ENCODE results near the gene FADS1.

FADS1 gene

GRCh38 chr11:61862714-61863547 lies 46.1 kb upstream of the FADS1 start:
- TF ChIP-seq CTCF (IDR thresholded peaks at IDR 0.05): no peak
- H3K36me3 ChIP-seq: no peaks in the 10 kb centered on the region

DNA sequence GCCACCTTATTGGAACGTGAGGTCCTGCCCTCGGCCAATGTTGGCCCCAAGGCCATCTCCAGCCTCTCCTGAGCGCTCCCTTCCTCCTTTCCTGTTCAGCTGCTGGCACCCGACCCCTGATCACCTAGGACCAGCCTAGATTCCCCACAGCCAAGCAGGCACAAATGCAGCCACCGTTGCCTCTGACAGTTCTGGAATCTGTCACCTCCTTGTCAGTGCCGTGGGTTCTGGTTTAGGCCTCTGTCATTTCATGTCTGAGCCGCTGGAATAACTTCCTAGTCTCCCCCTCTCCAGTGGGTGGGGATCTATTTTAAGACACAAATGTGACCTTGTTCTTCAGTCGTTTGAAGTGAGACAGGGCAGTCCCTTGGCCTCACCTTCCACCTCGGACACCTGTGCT lies 44.8 kb upstream of the FADS1 start:
- Histone ChIP-seq H3K4me1 (ENCODE audit: control insufficient read depth in 1 of 2, insufficient read depth in 1 of 2, low read depth in 1 of 2, low read length in 1 of 2) (no peaks in the 10 kb centered on the region), H3K27ac (no peak overlapping the region), H3K4me3 (ENCODE audit: low read depth in 1 of 2, low read length in 1 of 2) (no peak overlapping the region), H3K9me3 (no peaks in the 10 kb centered on the region), H3K36me3 (no peaks in the 10 kb centered on the region), H3K27me3 (no peaks in the 10 kb centered on the region)
- no peak for TF ChIP-seq CTCF (IDR thresholded peaks at IDR 0.05)

More at GRCh38 chr11:61862714-61863547, 46.1 kb upstream of the FADS1 start:
- Histone ChIP-seq H3K4me3 (ENCODE audit: low read depth in 1 of 2, low read length in 1 of 2) (no peak overlapping the region), H3K27ac (no peak overlapping the region), H3K9me3 (no peaks in the 10 kb centered on the region), H3K4me1 (ENCODE audit: control insufficient read depth in 1 of 2, insufficient read depth in 1 of 2, low read depth in 1 of 2, low read length in 1 of 2) (no peaks in the 10 kb centered on the region), H3K27me3 (no peaks in the 10 kb centered on the region)

DNA sequence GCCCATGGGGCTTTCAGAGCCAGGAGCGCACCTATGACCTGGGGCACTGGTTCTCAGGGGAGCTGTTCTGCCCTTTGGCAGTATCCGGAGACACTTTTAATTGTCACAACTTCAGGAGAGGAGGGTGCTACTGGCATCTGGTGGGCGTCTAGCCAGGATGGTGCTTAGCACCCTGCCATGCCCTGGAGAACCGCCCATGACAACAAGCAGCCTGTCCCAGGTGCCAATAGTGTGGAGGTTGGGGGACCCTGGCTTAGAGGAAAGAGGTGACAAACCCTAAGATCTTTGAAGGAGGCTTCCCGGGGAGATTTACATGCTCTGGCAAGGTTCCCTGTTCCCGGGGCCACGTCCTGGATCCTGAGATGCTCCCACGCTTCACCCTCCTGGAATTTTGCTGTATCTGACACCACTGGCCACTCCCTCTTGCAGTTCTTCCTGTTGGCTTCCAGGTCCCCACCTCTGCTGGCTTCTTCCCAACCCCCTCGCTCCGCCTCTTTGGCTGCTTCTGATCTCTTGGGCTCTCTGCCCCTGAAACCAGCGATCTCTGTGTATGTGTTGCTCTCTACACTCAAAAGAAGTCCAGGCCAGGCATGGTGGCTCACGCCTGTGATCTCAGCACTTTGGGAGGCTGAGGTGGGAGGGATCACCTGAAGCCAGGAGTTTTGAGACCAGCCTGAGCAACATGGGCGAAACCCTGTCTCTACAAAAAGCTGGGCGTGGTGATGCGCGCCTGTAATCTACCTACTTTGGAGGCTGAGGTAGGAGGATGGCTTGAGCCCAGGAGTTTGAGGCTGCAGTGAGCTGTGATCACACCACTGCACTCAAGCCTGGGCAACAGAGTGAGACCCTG lies 43.5 kb upstream of the FADS1 start:
- Histone ChIP-seq H3K27ac (no peak overlapping the region), H3K4me3 (ENCODE audit: low read depth in 1 of 2, low read length in 1 of 2) (no peak overlapping the region), H3K27me3 (no peaks in the 10 kb centered on the region), H3K9me3 (no peaks in the 10 kb centered on the region), H3K36me3 (no peaks in the 10 kb centered on the region), H3K4me1 (ENCODE audit: control insufficient read depth in 1 of 2, insufficient read depth in 1 of 2, low read depth in 1 of 2, low read length in 1 of 2) (no peaks in the 10 kb centered on the region)
- TF ChIP-seq CTCF (IDR thresholded peaks at IDR 0.05): no peak

- Histone ChIP-seq H3K4me3 (ENCODE audit: low read depth in 1 of 2, low read length in 1 of 2) (no peak overlapping the region), H3K36me3 (no peaks in the 10 kb centered on the region), H3K27me3 (no peaks in the 10 kb centered on the region), H3K27ac (no peak overlapping the region), H3K4me1 (ENCODE audit: control insufficient read depth in 1 of 2, insufficient read depth in 1 of 2, low read depth in 1 of 2, low read length in 1 of 2) (no peaks in the 10 kb centered on the region), H3K9me3 (no peaks in the 10 kb centered on the region)
- no peak for TF ChIP-seq CTCF (IDR thresholded peaks at IDR 0.05)
Observed at GRCh38 chr11:61855939-61856680, 39.3 kb upstream of the FADS1 start.

DNA sequence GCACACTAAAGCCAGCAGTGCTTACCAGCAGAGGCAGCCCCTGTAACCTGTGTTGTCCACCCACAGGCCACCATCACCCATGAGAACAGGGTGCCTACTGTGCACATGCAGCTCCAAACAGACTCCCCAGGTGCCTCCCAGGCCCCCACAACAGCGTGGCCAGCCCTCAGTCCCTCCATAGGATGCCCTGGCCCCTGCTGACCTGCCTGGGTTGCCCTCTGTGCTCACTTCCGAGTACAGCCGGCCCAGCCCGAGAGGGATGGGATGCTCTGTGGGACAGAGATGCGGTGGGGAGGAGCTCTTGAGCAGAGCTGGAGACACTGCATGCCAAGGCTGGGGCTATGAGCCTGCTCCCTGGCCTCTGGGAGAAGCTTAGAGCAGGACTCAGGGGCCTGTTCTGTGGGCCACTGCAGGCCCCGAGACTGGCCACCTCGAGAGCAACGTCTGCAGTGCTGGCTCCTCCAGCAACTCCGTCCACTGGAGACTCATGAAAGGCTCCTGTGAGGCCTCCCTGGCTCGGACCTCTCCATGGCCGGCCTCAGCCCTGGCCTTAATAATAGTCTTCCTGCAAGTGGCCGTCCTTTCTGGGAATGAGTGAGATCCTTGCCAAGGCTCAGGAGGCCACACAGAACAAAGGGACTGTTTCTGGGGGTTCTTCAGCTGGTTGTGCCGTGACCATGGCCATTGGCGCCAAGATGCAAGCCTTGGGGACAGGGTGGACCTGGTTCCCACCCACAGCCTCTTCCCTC lies 38.3 kb upstream of the FADS1 start:
- H3K4me3 ChIP-seq (ENCODE audit: low read depth in 1 of 2, low read length in 1 of 2): no peak overlapping the region
- no peak overlapping the region for H3K27ac ChIP-seq
- H3K9me3 ChIP-seq: no peaks in the 10 kb centered on the region
- no peaks in the 10 kb centered on the region for H3K4me1 ChIP-seq (ENCODE audit: control insufficient read depth in 1 of 2, insufficient read depth in 1 of 2, low read depth in 1 of 2, low read length in 1 of 2)
- no peaks in the 10 kb centered on the region for H3K36me3 ChIP-seq
- H3K27me3 ChIP-seq: no peaks in the 10 kb centered on the region
- TF ChIP-seq CTCF (IDR thresholded peaks at IDR 0.05): no peak
